Left ventricle myocardium inferior (tissue), 1 donor: ENCODE results near the gene PCDH8. TPM values are rescaled to one million over a fixed set of nuclear protein-coding genes. Genes with fewer than 3 reads are reported as not detected.
"Not testable (repeated sequence)": the region's sequence is repeated elsewhere in the genome, so short reads cannot be mapped to it uniquely, and the experiment has no call there.

Experiments
- DNase-seq: peaks from one replicate; pipeline ENCODE4 v3.0.0-alpha.2; 2020
- H3K27ac ChIP-seq: fragments of 200-600 bp; replicated peaks from 2 replicates; pipeline ENCODE4 v1.8.0; 2021
- H3K27me3 ChIP-seq: fragments of 200-600 bp; 2 replicates; pipeline ENCODE4 v1.8.0; 2021; ENCODE audit warnings: low read depth
- H3K36me3 ChIP-seq: fragments of 200-600 bp; 2 replicates; pipeline ENCODE4 v1.8.0; 2021
- H3K4me1 ChIP-seq: fragments of 200-600 bp; 2 replicates; pipeline ENCODE4 v1.8.0; 2021
- H3K4me3 ChIP-seq: fragments of 200-600 bp; 2 replicates; pipeline ENCODE4 v1.8.0; 2021; ENCODE audit warnings: mild to moderate bottlenecking, moderate library complexity
- H3K9me3 ChIP-seq: fragments of 200-600 bp; replicated peaks from 2 replicates; pipeline ENCODE4 v1.8.0; 2021
- CTCF ChIP-seq: fragments of 200-600 bp; IDR thresholded peaks from 2 replicates; pipeline ENCODE4 v1.8.0; 2021; ENCODE audit warnings: antibody characterized with exemption, mild to moderate bottlenecking, borderline replicate concordance
- intact Hi-C: fragments of 100-400 bp; cut with micrococcal nuclease; formaldehyde crosslinking; loops from one replicate; pipeline ENCODE4 v1.11.0; 2022
- total RNA-seq: library from RNA; stranded (reverse); fragmentation: NEBNext Ultra II Directional; extraction: Animal tissue kit (Norgen Biotek cat#: 25700); gene quantifications from one replicate; pipeline ENCODE4 v1.2.1, GENCODE V29; 2021
- donor health status: DM: no; HTN: yes; CAD: no; lungs with severe emphysema.

Gene PCDH8
- total RNA-seq, 1 donor from 2014 or later, result not detected

DNA sequence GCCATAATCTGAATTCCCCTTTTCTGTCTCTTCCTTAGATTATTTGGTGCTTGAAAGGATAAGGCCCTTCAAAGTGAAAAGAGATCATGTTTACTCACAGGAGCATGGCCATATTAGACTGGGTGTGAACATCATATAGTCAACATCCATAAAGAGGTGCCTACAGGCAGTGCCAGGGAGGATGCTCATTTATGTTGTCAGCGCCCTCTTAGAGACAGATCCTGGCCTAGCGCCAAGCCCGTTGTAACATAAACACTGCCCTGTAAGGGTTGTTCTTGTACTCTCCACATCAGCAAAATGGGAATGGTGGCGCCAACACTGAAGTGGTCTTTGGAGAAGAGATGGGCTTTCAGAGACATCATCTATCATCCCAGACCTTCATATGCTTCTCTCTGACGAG lies 16.1 kb downstream of the PCDH8 start:
- H3K27me3 ChIP-seq, result peaks cover 74% of the 10 kb centered on the region
- intact Hi-C loops, result no loop called here
- no peak for DNase-seq
- no peak overlapping the region for H3K4me3 ChIP-seq
- H3K36me3 ChIP-seq, result no peaks in the 10 kb centered on the region
- no peak overlapping the region for H3K27ac ChIP-seq
- H3K9me3 ChIP-seq, result no peaks in the 10 kb centered on the region
- H3K4me1 ChIP-seq, result no peaks in the 10 kb centered on the region
- TF ChIP-seq CTCF, result no peak

GRCh38 chr13:52830946-52831345 lies 17.5 kb downstream of the PCDH8 start:
- Histone ChIP-seq H3K27me3 (peaks cover 71% of the 10 kb centered on the region), H3K4me1 (no peaks in the 10 kb centered on the region), H3K4me3 (no peak overlapping the region), H3K9me3 (no peaks in the 10 kb centered on the region), H3K27ac (no peak overlapping the region), H3K36me3 (no peaks in the 10 kb centered on the region)
- no peak for TF ChIP-seq CTCF
- DNase-seq, result no peak
- intact Hi-C loops, result no loop called here

- TF ChIP-seq CTCF, result no peak
- intact Hi-C loops, result no loop called here
- Histone ChIP-seq H3K36me3 (no peaks in the 10 kb centered on the region), H3K27ac (no peak overlapping the region), H3K27me3 (peaks cover 52% of the 10 kb centered on the region), H3K9me3 (no peaks in the 10 kb centered on the region), H3K4me1 (no peaks in the 10 kb centered on the region), H3K4me3 (no peak overlapping the region)
- no peak for DNase-seq
Measured at GRCh38 chr13:52827839-52828238, 20.6 kb downstream of the PCDH8 start.

- H3K9me3 ChIP-seq, H3K36me3 ChIP-seq, H3K27ac ChIP-seq, H3K4me3 ChIP-seq, H3K4me1 ChIP-seq, DNase-seq, intact Hi-C loops: not testable (repeated sequence)
- H3K27me3 ChIP-seq, result peaks cover 24% of the 10 kb centered on the region
Measured at GRCh38 chr13:52817886-52818285, 30.6 kb downstream of the PCDH8 start.

- DNase-seq, result no peak
- Histone ChIP-seq H3K4me1 (no peaks in the 10 kb centered on the region), H3K4me3 (no peak overlapping the region), H3K36me3 (no peaks in the 10 kb centered on the region), H3K9me3 (no peaks in the 10 kb centered on the region), H3K27ac (no peak overlapping the region), H3K27me3 (peaks cover 21% of the 10 kb centered on the region)
- TF ChIP-seq CTCF, result no peak
- intact Hi-C loops, result no loop called here
Measured at GRCh38 chr13:52815330-52815729, 33.1 kb downstream of the PCDH8 start.

DNA sequence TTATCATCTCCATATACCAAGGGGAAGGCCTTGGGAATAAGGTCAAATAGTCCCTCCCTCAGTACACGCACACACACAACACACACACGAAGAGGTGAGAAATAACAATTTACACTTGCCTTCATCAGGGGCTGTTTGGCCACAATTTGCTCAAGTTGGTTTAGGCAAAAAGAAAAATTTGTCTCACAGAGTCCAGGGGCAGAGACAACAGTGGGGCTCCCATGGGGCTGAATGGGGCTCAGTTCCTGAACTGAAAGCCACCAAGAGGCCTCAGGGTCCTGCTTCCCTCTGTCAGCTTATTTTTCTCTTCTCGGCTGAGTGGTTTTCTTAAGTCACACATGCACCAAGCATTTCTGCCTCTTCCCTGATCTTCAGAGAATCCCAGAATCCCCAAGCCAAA lies 35.5 kb downstream of the PCDH8 start:
- Histone ChIP-seq H3K9me3 (no peaks in the 10 kb centered on the region), H3K36me3 (no peaks in the 10 kb centered on the region), H3K4me1 (peaks cover 3% of the 10 kb centered on the region), H3K27ac (no peak overlapping the region), H3K4me3 (no peak overlapping the region), H3K27me3 (peaks cover 13% of the 10 kb centered on the region)
- intact Hi-C loops, result no loop called here
- DNase-seq, result no peak
- TF ChIP-seq CTCF, result no peak
